Measurements from ENCODE around the gene UNC119B.

The UNC119B gene

GRCh38 chr12:120739821-120740613 lies 29.8 kb downstream of the UNC119B start:
- Histone ChIP-seq H3K27me3 (ENCODE audit: insufficient read depth, low read depth, severe bottlenecking) (no peaks in the 10 kb centered on the region), H3K27ac (no peak overlapping the region), H3K36me3 (no peaks in the 10 kb centered on the region), H3K9me3 (ENCODE audit: severe bottlenecking) (no peaks in the 10 kb centered on the region), H3K4me3 (ENCODE audit: low read depth, low read length) (no peak overlapping the region)
- TF ChIP-seq, protein P1, sequence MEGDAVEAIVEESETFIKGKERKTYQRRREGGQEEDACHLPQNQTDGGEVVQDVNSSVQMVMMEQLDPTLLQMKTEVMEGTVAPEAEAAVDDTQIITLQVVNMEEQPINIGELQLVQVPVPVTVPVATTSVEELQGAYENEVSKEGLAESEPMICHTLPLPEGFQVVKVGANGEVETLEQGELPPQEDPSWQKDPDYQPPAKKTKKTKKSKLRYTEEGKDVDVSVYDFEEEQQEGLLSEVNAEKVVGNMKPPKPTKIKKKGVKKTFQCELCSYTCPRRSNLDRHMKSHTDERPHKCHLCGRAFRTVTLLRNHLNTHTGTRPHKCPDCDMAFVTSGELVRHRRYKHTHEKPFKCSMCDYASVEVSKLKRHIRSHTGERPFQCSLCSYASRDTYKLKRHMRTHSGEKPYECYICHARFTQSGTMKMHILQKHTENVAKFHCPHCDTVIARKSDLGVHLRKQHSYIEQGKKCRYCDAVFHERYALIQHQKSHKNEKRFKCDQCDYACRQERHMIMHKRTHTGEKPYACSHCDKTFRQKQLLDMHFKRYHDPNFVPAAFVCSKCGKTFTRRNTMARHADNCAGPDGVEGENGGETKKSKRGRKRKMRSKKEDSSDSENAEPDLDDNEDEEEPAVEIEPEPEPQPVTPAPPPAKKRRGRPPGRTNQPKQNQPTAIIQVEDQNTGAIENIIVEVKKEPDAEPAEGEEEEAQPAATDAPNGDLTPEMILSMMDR (IDR thresholded peaks at IDR 0.05; ENCODE audit: low read depth, low read length), result no peak
- no peak for DNase-seq

DNA sequence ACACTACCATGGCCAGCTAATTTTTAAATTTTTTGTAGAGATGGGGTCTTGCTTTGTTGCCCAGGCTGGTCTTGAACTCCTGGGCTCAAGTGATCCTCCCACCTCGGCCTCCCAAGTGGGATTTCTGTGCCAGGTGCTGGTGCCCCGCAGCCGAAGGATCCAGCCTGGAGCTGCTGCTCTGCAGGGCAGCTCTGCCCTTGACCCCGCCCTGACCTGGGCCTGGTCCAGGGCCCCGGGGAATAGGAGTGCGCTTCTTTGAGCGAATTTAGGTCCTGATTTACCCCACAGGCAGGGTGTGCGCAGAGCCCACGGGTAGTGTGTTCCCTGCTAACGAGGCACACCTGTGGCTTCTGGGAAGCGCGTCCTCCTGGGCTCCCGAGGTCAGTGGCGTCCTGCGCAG lies 30.6 kb downstream of the UNC119B start:
- Histone ChIP-seq H3K36me3 (no peaks in the 10 kb centered on the region), H3K27ac (no peak overlapping the region), H3K4me3 (ENCODE audit: low read depth, low read length) (no peak overlapping the region), H3K27me3 (ENCODE audit: insufficient read depth, low read depth, severe bottlenecking) (no peaks in the 10 kb centered on the region), H3K9me3 (ENCODE audit: severe bottlenecking) (no peaks in the 10 kb centered on the region)
- TF ChIP-seq, protein P1 (IDR thresholded peaks at IDR 0.05; ENCODE audit: low read depth, low read length), result no peak
- DNase-seq, result no peak

GRCh38 chr12:120741476-120742421 lies 31.5 kb downstream of the UNC119B start:
- Histone ChIP-seq H3K27ac (no peak overlapping the region), H3K27me3 (ENCODE audit: insufficient read depth, low read depth, severe bottlenecking) (no peaks in the 10 kb centered on the region), H3K36me3 (no peaks in the 10 kb centered on the region), H3K9me3 (ENCODE audit: severe bottlenecking) (no peaks in the 10 kb centered on the region), H3K4me3 (ENCODE audit: low read depth, low read length) (no peak overlapping the region)
- TF ChIP-seq, protein P1 (IDR thresholded peaks at IDR 0.05; ENCODE audit: low read depth, low read length), result no peak
- DNase-seq, result no peak

- no peaks in the 10 kb centered on the region for H3K27me3 ChIP-seq (ENCODE audit: insufficient read depth, low read depth, severe bottlenecking)
- TF ChIP-seq, protein P1 (IDR thresholded peaks at IDR 0.05; ENCODE audit: low read depth, low read length), result no peak
These were observed 34.8 kb downstream of the UNC119B start for GRCh38 chr12:120744922-120745493.

GRCh38 chr12:120748242-120748641 lies 38.0 kb downstream of the UNC119B start:
- Histone ChIP-seq H3K27ac (no peak overlapping the region), H3K36me3 (no peaks in the 10 kb centered on the region), H3K27me3 (ENCODE audit: insufficient read depth, low read depth, severe bottlenecking) (no peaks in the 10 kb centered on the region), H3K4me3 (ENCODE audit: low read depth, low read length) (no peak overlapping the region), H3K9me3 (ENCODE audit: severe bottlenecking) (no peaks in the 10 kb centered on the region)
- no peak for DNase-seq
- TF ChIP-seq, protein P1 (IDR thresholded peaks at IDR 0.05; ENCODE audit: low read depth, low read length), result no peak

More at GRCh38 chr12:120744922-120745493, 34.8 kb downstream of the UNC119B start:
- Histone ChIP-seq H3K36me3 (no peaks in the 10 kb centered on the region), H3K4me3 (ENCODE audit: low read depth, low read length) (no peak overlapping the region), H3K27ac (no peak overlapping the region), H3K9me3 (ENCODE audit: severe bottlenecking) (no peaks in the 10 kb centered on the region)
- no peak for DNase-seq

Data from WERI-Rb-1 (cell line).